ENCODE data around the gene ZDHHC20.

Gene ZDHHC20

GRCh38 chr13:21364357-21364756 is 94.7 kb downstream of the ZDHHC20 start:
- H3K27ac ChIP-seq, result no peak overlapping the region
- TF ChIP-seq ZFX (IDR thresholded peaks at IDR 0.05; ENCODE audit: borderline replicate concordance), result no peak
- TF ChIP-seq, protein P1, sequence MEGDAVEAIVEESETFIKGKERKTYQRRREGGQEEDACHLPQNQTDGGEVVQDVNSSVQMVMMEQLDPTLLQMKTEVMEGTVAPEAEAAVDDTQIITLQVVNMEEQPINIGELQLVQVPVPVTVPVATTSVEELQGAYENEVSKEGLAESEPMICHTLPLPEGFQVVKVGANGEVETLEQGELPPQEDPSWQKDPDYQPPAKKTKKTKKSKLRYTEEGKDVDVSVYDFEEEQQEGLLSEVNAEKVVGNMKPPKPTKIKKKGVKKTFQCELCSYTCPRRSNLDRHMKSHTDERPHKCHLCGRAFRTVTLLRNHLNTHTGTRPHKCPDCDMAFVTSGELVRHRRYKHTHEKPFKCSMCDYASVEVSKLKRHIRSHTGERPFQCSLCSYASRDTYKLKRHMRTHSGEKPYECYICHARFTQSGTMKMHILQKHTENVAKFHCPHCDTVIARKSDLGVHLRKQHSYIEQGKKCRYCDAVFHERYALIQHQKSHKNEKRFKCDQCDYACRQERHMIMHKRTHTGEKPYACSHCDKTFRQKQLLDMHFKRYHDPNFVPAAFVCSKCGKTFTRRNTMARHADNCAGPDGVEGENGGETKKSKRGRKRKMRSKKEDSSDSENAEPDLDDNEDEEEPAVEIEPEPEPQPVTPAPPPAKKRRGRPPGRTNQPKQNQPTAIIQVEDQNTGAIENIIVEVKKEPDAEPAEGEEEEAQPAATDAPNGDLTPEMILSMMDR (IDR thresholded peaks at IDR 0.05), result no peak

- no peak for TF ChIP-seq ZFX (IDR thresholded peaks at IDR 0.05; ENCODE audit: borderline replicate concordance)
- TF ChIP-seq, protein P1 (IDR thresholded peaks at IDR 0.05), result no peak
- H3K27ac ChIP-seq, result no peak overlapping the region
Observed at GRCh38 chr13:21362741-21363140, 96.4 kb downstream of the ZDHHC20 start.

GRCh38 chr13:21361706-21362105 is 97.4 kb downstream of the ZDHHC20 start:
- TF ChIP-seq ZFX (IDR thresholded peaks at IDR 0.05; ENCODE audit: borderline replicate concordance), result no peak
- TF ChIP-seq, protein P1 (IDR thresholded peaks at IDR 0.05), result no peak
- no peak overlapping the region for H3K27ac ChIP-seq

- no peak for TF ChIP-seq ZFX (IDR thresholded peaks at IDR 0.05; ENCODE audit: borderline replicate concordance)
- TF ChIP-seq, protein P1 (IDR thresholded peaks at IDR 0.05), result no peak
- H3K27ac ChIP-seq, result no peak overlapping the region
Observed at GRCh38 chr13:21361123-21361522, 98.0 kb downstream of the ZDHHC20 start.

DNA sequence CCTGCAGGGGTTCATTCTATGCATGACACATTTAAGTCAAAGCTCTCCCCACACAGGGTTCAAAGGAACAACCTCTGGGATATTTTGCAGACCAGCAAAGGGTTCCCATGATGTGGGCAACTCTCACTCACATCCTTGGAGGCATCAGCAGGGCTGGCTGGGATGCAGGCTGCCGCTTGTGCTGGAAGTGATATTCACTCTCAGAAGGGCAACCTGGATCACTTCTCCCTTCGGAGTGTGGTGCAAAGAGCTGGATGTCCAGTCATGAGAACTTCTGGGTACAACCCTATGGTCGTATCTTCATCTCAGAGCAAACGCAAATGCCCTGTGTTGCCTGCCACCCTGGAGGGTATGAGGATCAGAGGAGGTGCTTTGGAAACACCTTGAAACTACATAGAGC is 98.6 kb downstream of the ZDHHC20 start:
- H3K27ac ChIP-seq, result no peak overlapping the region

GRCh38 chr13:21359855-21360254 is 99.2 kb downstream of the ZDHHC20 start:
- no peak overlapping the region for H3K27ac ChIP-seq
- TF ChIP-seq, protein P1 (IDR thresholded peaks at IDR 0.05), result no peak
- no peak for TF ChIP-seq ZFX (IDR thresholded peaks at IDR 0.05; ENCODE audit: borderline replicate concordance)

More for the DNA sequence above, 98.6 kb downstream of the ZDHHC20 start:
- no peak for TF ChIP-seq ZFX (IDR thresholded peaks at IDR 0.05; ENCODE audit: borderline replicate concordance)
- TF ChIP-seq, protein P1 (IDR thresholded peaks at IDR 0.05), result no peak

DNA sequence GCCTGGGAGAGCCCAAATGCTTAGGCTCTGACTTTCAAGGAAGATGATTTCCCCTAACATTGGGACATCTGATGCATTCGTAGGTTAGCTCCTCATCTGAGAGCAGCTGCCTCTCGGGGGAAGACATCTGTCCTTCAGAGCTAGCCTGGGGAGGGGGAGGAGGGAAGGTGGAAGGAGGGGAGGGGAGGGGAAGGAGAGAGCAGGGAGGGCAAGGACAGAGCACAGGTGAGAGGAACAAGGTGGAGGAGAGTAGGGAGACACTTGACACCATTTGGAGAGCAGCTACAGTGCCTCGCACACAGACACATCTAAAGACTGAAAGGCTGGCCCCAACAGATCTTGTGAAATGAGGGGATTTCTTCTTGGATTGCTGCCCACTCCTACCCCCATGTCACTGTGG is 103.8 kb downstream of the ZDHHC20 start:
- TF ChIP-seq ZFX (IDR thresholded peaks at IDR 0.05; ENCODE audit: borderline replicate concordance), result no peak
- TF ChIP-seq, protein P1 (IDR thresholded peaks at IDR 0.05), result no peak
- no peak overlapping the region for H3K27ac ChIP-seq

All from 22Rv1 (cell line).